VCaP (cell line): ENCODE measurements around the gene ARPC5.

Experiments used
- H3K27ac ChIP-seq: fragments of 450-650 bp; 2 replicates; pipeline ENCODE4 v1.5.1; 2017
- CTCF ChIP-seq: fragments of 450-650 bp; conservative IDR thresholded peaks from 2 replicates; pipeline ENCODE4 v1.5.1; 2017; ENCODE audit warnings: mild to moderate bottlenecking, moderate library complexity

Gene ARPC5

GRCh38 chr1:183584147-183584546 is 51.4 kb downstream of the ARPC5 start:
- no peak overlapping the region for H3K27ac ChIP-seq
- TF ChIP-seq CTCF, result no peak

- H3K27ac ChIP-seq, result no peak overlapping the region
- TF ChIP-seq CTCF, result no peak
Observed at GRCh38 chr1:183583466-183583865, 52.1 kb downstream of the ARPC5 start.

- no peak for TF ChIP-seq CTCF
- H3K27ac ChIP-seq, result no peak overlapping the region
Observed at GRCh38 chr1:183582021-183582713, 53.4 kb downstream of the ARPC5 start.

DNA sequence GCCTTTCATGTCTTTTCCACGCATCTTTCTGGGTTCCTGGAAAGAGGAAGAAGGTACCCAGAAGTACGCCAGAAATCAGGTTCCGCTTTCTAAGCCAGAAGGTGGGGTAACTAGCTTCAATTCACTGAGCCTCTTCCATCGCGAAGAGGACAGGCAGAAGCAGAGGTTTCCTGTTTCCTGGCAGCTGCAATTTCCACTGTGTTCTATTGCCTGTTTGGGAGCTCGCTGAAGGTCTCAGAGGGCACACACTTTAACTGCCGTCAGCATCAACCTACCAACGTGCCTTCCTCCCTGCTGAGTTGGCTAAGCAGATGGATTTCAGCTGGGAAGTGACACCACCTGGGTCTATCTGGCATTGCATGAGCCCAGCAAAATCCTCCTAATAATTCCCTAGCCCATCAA is 55.3 kb downstream of the ARPC5 start:
- H3K27ac ChIP-seq, result no peak overlapping the region
- no peak for TF ChIP-seq CTCF

GRCh38 chr1:183578856-183579255 is 56.7 kb downstream of the ARPC5 start:
- H3K27ac ChIP-seq, result no peak overlapping the region
- TF ChIP-seq CTCF, result no peak

- TF ChIP-seq CTCF, result no peak
- no peak overlapping the region for H3K27ac ChIP-seq
Observed at GRCh38 chr1:183577897-183578465, 57.6 kb downstream of the ARPC5 start.

- no peak for TF ChIP-seq CTCF
- no peak overlapping the region for H3K27ac ChIP-seq
Observed at GRCh38 chr1:183576537-183576936, 59.0 kb downstream of the ARPC5 start.
